Endothelial cell (in vitro differentiated cells): ENCODE data around the gene MXRA7. TPM values are rescaled to one million over a fixed set of nuclear protein-coding genes. Genes with fewer than 3 reads are reported as not detected.

Experiments used
- DNase-seq: peaks from one replicate; pipeline ENCODE4 v3.0.0; 2021; ENCODE audit warnings: low spot score
- H3K27ac Mint-ChIP-seq: one replicate; pipeline ENCODE4 v1.8.0; 2021; ENCODE audit warnings: mixed read lengths, inconsistent platforms; ENCODE audit not compliant: unreplicated experiment
- H3K27me3 Mint-ChIP-seq: one replicate; pipeline ENCODE4 v1.8.0; 2021; ENCODE audit warnings: mild to moderate bottlenecking, moderate library complexity, mixed read lengths, inconsistent platforms; ENCODE audit not compliant: unreplicated experiment
- H3K36me3 Mint-ChIP-seq: one replicate; pipeline ENCODE4 v1.8.0; 2021; ENCODE audit warnings: mild to moderate bottlenecking, low read depth, mixed read lengths, inconsistent platforms; ENCODE audit not compliant: unreplicated experiment
- H3K4me1 Mint-ChIP-seq: one replicate; pipeline ENCODE4 v1.8.0; 2021; ENCODE audit warnings: mild to moderate bottlenecking, mixed read lengths, inconsistent platforms; ENCODE audit not compliant: unreplicated experiment
- H3K4me3 Mint-ChIP-seq: one replicate; pipeline ENCODE4 v1.8.0; 2021; ENCODE audit warnings: mild to moderate bottlenecking, mixed read lengths, inconsistent platforms; ENCODE audit not compliant: unreplicated experiment
- H3K9me3 Mint-ChIP-seq: one replicate; pipeline ENCODE4 v1.8.0; 2021; ENCODE audit warnings: mixed read lengths, inconsistent platforms; ENCODE audit not compliant: unreplicated experiment
- CTCF ChIP-seq: fragments of 200-600 bp; sonication (generic); IDR thresholded peaks from one replicate; pipeline ENCODE4 v1.5.0; 2021; ENCODE audit warnings: antibody characterized with exemption; ENCODE audit not compliant: unreplicated experiment
- total RNA-seq: library from RNA; stranded (reverse); fragmentation: NEBNext Ultra II Directional; extraction: Animal tissue kit (Norgen Biotek cat#: 25700); gene quantifications from one replicate; pipeline ENCODE4 v1.2.1, GENCODE V29; 2021; ENCODE audit not compliant: unreplicated experiment

Gene MXRA7
- total RNA-seq, 1 donor from 2014 or later: 51.6 TPM

- no peaks in the 10 kb centered on the region for H3K27me3 Mint-ChIP-seq
- no peak overlapping the region for H3K27ac Mint-ChIP-seq
- no peak for TF ChIP-seq CTCF
- H3K4me1 Mint-ChIP-seq: no peaks in the 10 kb centered on the region
- H3K4me3 Mint-ChIP-seq: no peak overlapping the region
- DNase-seq: no peak
- peaks cover 23% of the 10 kb centered on the region for H3K36me3 Mint-ChIP-seq
- no peaks in the 10 kb centered on the region for H3K9me3 Mint-ChIP-seq
Measured at GRCh38 chr17:76753061-76753961, 42.5 kb upstream of the MXRA7 start.

- DNase-seq: no peak
- H3K9me3 Mint-ChIP-seq: no peaks in the 10 kb centered on the region
- TF ChIP-seq CTCF: no peak
- no peaks in the 10 kb centered on the region for H3K4me1 Mint-ChIP-seq
- no peak overlapping the region for H3K4me3 Mint-ChIP-seq
- no peak overlapping the region for H3K27ac Mint-ChIP-seq
- no peaks in the 10 kb centered on the region for H3K27me3 Mint-ChIP-seq
- peaks cover 24% of the 10 kb centered on the region for H3K36me3 Mint-ChIP-seq
Measured at GRCh38 chr17:76752006-76752405, 41.2 kb upstream of the MXRA7 start.

- DNase-seq: no peak
- H3K27ac Mint-ChIP-seq: no peak overlapping the region
- no peaks in the 10 kb centered on the region for H3K4me1 Mint-ChIP-seq
- H3K9me3 Mint-ChIP-seq: no peaks in the 10 kb centered on the region
- H3K36me3 Mint-ChIP-seq: peaks cover 22% of the 10 kb centered on the region
- no peak overlapping the region for H3K4me3 Mint-ChIP-seq
- H3K27me3 Mint-ChIP-seq: no peaks in the 10 kb centered on the region
- TF ChIP-seq CTCF: no peak
Measured at GRCh38 chr17:76751416-76751993, 40.7 kb upstream of the MXRA7 start.

- H3K9me3 Mint-ChIP-seq: no peaks in the 10 kb centered on the region
- no peak for TF ChIP-seq CTCF
- no peak for DNase-seq
- H3K27ac Mint-ChIP-seq: no peak overlapping the region
- H3K4me3 Mint-ChIP-seq: no peak overlapping the region
- H3K4me1 Mint-ChIP-seq: no peaks in the 10 kb centered on the region
- H3K27me3 Mint-ChIP-seq: no peaks in the 10 kb centered on the region
- peaks cover 28% of the 10 kb centered on the region for H3K36me3 Mint-ChIP-seq
Measured at GRCh38 chr17:76748657-76749056, 37.9 kb upstream of the MXRA7 start.
